ENCODE data around the gene FNDC11.
A peak's percentile ranks its signal among the peaks of the same experiment; 100 is the strongest.
"Not testable (repeated sequence)": the region's sequence is repeated elsewhere in the genome, so short reads cannot be mapped to it uniquely, and the experiment has no call there.

Gene FNDC11

DNA sequence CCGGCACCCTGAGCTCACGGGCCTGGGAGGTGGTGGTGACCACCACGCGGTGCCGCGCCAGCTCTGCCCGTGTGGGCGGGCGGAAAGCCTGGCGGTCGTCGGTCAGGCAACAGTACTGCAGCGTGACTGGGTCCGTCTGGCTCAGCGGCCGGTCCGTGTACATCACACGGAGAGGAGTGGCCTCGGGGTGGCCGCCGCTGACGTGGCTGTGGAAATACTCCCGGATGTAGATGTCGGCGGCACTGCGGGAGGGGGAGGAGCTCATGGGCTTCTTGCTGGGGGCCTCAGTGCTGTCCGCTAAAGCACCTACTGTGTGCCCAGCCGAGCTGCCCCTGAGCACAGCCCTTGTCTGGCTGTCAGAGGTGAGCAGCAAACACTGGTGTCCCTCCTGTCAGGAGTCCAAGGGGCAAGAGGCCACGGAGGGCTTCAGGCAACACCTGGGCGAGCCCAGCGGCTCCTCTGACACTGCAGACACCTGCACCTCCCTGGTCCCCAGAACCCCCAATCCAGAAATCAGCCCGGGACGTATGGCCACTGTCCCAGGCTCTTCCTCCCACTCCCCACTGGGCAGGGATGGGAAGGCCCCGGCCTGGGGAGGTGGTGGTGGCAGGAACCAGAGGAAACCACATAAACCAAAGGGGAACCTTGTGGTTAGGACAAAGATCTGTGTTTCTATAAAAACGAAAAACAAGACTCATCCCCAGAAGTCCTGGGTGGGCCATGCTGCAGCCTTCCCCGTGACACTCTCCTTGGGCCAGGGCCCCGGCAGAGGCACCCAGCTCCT is 13.6 kb downstream of the FNDC11 start:
- DNase-seq (ENCODE audit: low spot score): no peak

DNA sequence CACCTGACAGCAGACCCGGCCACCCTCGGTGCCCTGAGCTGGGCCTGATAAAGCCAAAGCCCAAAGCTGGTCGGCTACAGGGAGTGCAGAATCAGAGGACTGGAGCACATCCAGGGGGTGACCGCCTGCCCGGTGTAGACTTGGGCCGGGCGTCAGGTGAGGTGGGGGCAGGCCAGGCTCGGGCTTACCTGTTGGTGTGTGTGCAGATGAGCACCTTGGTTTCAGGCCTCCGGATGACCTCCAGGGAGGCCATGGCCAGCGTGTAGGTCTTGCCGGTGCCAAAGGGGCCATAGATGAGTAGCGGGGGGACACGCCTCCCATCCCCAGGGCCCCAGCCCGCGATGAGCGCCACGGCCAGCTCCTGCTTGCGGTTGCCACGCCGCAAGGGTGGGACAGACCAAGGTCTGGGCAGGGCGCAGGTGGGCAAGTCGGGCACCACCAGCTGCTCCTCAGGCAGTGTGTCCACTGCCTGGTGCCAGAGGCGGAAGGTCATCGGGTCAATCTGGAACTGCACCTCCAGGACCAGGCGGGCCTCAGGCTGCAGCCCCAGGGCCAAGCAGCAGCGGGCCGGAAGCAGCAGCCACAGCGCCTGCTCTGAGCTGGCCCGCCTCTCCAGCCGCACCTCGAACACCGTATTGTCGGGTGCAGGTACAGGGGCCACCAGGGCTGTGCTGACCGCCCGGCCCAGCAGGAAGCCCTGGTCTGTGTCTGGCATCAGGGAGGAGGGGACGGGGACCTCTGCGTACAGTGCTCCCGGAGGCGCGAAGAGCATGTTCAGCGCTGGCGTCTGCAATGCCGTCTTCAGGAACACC is 14.4 kb downstream of the FNDC11 start:
- no peak for DNase-seq (ENCODE audit: low spot score)

DNA sequence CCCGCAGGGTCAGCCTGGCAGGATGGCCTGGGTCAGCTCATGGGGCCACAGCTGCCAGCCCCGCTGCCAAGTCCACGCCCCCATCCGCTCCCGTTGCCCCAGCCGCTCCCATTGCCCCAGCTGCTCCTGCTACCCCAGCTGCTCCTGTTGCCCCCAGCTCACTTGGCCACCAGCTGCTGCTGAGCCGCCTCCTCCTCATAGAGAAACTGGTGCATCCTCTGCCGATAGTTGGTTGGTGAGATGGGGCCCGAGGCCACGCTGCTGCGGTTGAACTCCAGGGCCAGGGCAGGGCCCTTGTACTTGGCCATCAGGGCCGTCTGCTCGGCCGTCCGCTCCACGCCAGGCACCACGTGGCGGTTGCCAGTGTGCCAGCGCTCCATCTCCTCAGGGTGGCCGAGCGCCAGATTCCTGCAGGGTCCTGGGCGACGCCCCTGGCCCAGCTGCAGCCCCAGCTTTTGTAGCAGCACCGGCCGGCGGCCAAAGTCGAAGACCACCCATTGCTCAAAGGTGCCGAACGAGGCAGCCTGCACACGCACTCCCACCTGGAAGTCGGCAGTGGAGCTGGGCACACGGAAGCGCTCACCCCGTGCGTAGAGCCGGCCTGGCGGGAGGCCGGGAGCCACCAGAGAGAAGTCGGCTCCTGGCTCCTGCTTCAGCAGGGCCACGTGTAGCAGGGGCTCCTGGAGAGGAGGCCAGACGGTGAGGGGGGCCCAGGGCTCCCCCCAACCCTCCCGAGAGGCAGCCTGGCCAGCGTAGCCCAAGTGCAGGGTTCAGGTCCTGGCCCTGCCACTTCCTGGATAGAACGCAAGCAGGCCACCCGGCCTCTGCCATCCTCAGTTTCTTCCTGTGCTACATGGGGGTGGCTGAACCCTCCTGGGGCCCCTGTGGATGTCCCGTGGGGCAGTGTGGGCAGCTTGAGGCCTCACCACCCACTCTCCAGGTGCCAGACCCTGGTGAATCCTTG is 15.3 kb downstream of the FNDC11 start:
- no peak for DNase-seq (ENCODE audit: low spot score)

DNA sequence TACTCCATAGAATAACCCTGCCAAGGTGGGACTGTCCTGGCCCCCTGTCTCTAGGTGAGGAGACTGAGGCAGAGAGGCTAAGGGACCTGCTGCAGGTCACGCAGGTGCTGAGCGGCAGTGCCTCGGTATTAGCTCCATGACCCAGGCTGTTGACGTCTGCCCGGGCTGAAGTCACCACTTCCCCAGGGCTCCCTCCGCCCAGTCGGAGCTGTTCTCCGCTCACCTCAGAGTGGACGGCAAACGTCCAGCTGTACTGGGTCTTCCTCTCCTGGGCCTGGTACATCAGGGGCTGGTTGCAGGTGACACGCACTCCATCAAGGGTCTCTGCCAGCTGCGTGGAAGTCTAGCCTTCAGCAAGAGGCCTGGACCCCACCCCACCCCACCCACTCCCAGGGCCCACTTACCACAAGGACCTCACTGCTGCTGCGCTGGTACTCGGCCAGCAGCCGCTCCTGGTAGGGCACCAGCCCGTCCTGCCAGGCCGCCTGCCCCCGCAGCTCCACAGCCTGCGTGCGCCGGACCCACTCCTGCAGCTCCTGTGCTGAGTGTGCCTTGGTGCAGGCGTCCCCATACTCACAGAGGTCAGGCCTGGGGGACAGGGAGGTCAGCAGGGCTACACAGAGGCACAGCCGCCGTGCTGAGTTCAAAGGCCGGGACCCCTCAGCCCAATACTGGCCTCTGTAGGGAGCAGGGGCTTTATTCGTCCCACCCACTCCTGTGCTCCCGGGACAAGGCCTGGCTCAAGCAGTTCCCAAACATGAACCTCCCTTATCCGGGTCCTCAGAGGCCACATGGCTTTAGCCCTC is 16.5 kb downstream of the FNDC11 start:
- no peak for DNase-seq (ENCODE audit: low spot score)

DNA sequence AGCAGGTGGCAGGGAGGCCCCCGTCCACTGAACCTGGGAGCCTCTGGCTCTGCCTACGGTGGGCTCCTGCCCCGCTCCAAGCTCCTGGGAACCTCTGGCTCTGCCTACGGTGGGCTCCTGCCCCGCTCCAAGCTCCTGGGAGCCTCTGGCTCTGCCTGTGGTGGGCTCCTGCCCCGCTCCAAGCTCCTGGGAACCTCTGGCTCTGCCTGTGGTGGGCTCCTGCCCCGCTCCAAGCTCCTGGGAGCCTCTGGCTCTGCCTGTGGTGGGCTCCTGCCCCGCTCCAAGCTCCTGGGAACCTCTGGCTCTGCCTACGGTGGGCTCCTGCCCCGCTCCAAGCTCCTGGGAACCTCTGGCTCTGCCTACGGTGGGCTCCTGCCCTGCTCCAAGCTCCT is 17.1 kb downstream of the FNDC11 start:
- DNase-seq (ENCODE audit: low spot score): not testable (repeated sequence)

DNA sequence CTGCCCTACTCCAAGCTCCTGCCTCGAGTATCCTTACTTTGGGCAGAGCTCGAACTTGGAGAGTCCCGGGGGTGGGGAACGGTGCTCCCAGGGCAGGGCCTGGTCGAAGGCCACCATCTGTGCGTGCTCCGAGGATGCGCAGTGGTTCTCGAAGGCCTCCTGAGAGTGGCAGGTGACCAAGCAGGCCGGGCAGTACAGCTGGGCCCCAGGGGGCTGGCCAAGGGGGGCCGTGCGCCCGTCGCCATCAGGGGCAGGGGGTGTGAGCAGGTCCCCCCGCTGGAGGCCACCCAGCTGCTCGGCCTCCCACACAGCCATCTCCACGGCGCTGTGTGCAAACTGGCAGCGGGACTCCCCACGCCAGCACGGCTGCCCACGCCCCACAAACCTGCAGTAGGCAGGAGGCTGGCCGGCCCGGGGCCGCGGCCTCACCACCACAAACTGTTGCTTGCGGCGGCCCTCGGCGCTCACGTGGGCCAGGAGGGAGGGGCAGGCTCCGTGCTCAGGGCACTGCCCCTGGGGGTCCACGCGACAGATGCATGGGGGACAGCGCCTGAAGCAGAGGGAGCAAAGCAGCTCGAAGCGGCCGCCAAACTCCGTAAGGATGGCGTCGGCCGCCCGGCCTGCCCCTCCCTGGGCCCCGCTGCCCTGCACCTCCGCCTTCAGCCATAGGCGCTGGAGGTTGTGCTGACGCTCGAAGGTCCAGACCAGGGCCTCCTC is 18.3 kb downstream of the FNDC11 start:
- no peak for DNase-seq (ENCODE audit: low spot score)

DNA sequence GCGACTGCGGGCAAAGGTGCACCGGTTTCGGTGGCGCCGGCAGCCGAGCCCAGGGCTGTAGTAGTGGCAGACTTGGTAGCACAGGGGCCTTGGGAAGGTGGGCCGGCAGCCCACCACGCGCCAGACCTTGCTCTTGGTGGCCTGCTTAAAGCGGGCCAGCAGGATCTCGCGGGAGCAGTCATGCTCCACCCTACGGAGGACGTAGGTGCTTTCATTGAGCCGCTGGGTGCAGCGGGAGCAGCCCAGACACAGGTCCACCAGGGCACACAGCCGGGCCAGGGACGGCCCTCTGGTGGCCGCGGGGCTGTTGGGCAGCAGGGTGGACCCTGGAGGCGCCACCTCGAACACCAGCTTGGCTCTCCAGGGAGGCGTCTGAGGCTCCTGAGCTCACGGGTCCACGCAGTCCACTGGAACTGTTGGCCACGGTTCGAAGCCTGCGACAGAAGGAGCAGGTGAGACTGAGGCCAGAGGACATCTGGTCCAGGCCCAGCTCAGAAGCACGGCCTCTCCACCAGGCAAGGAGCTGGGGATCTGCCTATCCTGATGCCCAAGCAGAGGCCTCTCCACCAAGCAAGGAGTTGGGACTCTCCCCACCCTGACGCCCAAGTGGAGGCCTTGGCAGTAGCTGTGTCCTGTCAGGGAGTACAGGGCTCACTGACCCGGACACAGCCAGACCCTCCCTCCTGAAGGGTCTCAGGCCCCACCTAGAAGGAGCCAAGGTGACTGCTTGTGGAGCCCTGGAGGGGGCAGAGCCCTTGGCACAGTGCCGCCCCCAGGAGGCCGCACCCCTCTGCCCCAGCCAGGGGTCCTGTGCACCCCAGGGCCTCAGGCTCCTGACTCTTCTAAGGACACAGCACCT is 19.1 kb downstream of the FNDC11 start:
- DNase-seq (ENCODE audit: low spot score): no peak

DNA sequence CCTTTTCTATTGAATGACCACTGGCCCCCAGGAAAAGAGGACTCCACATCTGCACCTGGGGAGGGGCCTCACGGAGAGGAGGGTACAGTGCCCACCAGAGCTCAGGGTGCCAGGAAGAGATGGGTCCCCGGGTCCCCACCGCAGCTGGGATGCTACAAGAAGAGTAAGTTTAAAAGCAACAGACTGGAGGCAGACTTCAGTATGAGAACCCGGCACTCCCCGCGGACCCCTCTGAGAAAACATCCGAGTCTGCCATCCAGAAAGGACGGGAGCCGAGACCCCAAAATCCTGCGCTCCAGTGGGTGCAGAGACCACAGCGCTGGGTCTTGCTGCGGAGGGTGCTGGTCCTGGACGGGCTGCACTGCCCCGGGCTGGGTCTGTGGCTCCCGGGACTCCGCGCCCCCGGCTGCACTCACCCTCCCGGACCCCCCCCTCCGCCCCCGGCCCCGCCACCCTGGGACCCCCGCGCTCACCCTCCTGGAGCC is 19.7 kb downstream of the FNDC11 start:
- DNase-seq (ENCODE audit: low spot score): no peak

DNA sequence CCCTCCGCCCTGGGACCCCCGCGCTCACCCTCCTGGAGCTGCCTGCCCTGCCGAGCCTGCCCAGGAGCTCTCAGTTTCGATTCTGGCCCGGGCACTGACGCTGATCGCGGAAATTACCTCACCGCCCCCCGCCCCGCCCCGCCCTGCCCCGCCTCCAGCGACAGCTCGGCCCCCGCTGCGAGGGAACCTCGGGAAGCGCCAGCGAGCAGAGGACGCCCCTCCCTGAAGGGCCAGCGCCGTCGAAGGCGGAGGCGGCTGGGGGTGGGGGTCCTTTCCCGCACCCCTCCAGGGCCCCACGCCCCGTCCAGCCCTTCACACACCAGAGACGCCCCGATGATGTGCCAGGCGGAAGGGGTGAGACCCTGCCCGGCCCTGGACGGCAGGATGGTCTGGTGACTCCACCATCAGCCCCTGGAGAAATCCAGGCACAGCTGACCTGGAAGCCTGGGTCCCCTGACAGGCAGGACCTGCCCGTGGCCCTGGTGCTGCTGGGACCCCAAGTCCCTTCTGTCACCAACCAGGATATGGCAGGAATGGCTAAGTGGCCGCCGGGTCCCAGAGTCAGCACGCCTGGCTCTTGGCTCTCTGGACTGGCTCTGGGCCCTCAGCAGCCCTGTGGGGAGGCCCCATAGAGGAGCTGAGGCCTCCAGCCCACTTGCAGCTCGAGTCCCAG is 20.3 kb downstream of the FNDC11 start, which contains the start of gene HELZ2:
TSS of gene HELZ2 (minus strand) at position 84 of the 673 bp plus-strand sequence. CDS start 1,854 bp downstream, outside the sequence.
- peak; percentile 51 for DNase-seq (ENCODE audit: low spot score)

DNA sequence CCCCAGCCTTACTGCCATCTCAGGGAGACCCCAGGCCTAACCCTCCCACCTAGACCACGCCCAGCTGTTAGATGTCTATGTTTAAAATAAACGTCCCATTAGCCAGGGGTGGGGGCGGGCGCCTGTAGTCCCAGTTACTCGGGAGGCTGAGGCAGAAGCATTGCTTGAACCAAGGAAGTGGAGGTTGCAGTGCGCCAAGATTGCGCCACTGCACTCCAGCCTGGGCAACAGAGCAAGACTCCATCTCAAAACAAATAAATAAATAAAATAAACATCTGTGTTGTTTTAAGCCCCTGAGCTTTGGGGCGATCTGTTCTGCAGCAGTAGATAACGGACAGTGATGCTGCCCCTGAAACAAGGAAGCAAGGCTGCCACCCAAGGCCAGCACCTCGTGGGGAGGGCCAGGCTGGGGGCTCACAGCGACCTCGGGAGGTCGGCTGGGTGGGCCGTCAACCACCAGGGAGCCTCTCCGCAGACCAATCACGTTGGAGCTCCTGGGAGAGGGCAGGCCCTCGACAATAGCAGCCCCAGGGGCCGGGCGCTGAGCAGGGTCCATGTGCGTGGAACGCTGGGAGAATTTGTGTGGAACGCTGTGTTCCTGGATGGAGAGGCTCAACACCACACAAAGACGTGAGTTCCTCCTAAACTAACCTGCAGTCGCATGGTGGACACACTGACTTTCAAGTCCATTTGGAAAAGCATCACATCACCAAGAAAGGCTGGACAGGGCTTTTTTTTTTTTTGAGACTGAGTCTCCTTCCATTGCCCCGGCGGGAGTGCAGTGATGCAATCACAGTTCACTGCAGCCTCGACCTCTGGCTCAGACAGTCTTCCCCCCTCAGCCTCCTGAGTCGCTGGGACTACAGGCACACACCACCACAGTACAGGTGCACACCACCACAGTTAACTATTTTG is 21.1 kb downstream of the FNDC11 start:
- DNase-seq (ENCODE audit: low spot score): no peak

DNA sequence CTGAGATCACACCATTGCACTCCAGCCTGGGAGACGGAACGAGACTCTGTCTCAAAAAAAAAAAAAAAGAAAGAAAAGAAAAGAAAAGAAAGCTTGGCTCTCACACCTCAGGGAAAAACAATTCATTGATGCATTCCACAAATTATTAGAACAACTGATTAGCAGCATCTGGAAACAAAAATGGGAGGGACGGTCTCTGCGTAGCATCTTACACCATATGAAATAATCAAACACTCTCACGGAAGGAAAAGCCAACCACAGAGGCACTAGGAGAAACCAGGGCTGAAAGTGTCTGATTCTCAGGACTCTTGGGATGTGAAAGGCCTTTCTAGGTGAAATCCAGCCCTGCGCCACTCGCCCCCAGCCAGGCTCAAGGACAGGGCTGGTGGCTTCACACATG is 22.4 kb downstream of the FNDC11 start:
- no peak for DNase-seq (ENCODE audit: low spot score)

DNA sequence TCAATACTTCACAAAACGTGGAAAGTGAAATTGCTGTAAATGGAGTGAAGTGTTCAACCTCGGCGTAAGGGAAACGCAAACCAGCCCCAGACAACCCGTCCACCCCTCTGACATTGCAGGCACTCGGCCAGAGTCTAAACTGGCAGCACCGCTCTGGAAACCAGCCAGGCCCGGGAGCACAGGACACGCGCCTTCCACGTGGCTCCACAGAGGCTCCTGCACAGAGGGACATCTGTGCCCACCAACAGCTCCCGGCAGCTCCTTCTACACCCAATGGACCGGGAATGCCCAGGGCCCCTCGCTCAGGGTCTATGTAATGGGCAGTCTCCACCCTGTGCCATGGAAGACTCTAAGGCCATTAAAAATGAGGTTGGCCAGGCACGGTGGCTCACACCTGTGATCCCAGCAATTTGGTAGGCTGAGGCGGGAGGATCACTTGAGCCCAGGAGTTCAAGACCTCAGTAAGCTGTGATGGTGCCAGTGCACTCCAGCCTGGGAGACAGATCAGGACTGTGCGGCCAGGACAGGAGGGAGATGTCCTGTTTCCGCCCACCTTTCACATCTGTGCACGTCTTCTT is 23.4 kb downstream of the FNDC11 start:
- DNase-seq (ENCODE audit: low spot score): no peak

DNA sequence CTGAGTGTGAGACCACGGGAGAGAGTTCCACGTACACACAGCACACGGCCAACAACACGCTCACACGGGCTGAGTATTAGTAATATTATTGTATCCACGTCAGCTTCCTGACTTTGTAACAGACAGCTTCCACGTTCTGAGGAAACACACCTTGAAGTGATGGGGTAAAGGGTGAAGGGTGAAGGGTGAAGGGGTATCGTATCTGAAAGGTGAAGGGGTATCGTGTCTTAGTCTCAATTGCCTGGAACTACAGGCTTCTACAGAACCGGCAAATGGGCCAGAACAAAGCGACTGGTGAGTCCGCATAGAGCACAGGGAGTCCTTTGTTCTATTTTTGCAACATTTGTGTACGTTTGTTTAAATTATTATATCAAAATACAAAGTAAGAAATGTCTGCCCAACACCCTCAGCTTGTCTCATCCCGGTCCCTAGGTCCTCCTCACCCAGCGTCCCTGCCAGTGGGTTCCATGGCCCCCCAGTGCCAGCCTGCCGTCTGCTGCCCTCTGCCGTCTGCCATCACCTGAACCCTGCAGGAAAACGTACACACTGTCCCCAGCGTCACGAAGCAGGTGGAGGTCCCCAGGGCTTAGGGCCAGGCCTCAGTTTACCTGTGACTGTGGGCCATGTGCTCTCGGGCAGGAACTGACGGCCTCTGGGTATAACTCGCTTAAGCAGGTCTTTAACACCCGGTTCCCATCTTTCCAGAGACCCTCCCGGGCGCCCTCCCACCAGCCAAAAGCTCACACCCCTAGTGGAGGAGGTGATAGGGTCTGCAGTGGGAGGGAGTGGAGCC is 24.5 kb downstream of the FNDC11 start:
- no peak for DNase-seq (ENCODE audit: low spot score)

DNA sequence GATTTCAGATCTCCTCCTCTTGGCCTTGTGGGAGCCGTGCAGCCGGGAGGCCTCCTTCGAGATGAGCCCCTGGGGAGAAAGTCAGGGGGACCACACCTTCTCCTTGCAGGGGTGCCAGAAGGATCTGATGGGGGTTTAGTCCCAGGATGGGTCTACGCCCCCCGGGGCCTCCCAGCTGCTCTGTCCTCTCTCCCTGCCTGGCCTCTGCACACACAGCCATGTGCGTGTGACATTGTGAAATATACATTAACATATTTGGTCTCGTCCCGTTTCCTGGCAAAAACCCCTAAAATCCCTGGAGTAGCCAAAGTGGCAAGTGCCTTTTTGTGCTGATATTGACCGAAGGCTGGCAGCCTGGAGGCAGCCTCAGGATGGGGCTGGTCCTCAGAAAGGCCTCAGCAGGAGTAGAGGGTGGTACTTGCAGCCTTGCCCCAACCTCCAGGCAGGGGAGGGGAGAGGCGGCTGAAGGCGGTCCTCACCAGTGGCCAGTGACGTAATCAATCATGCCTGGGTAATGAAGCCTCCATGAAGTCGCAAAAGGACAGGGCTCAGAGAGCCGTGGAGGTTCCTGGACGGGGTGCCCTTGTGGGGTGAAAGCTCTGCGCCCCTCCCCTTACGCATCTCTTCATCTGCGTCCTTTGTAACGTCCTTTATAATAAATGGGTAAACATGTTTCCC is 25.2 kb downstream of the FNDC11 start:
- no peak for DNase-seq (ENCODE audit: low spot score)

DNA sequence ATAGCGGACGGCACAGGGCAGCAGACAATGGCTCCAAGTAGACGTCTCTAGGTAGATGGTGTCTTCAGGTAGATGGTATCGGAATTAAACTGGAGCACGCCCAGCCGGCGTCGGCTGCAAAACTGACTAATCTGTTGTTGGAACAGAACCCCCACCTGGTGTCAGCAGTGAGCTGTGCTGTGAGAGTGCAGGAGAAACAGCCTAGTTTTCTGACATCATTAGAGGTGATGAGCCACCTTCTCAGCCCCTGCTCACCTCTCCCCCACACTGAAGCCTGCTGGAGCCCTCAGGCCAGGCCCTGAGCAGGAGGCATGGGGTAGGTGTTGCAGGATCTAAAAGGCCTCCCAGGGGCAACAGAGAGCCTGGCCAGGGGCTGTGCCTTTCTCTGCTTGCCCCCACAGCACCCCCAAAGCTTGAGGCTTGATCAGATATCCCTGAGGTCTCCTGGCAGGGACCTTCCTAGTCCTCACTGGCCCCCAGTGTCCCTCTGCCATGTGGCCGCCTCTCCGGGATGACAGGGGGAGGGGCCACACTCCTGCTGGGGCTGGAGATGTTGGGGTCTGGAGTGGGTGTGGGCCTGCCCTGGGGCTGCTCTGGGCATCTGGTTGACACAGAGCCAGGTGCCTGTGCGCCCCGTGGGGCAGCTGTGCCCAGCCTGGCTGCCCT is 27.0 kb downstream of the FNDC11 start:
- peak; percentile 24 for DNase-seq (ENCODE audit: low spot score)
